Endodermal cell (in vitro differentiated cells): Measurements from ENCODE around the gene NCAPG. TPM values are rescaled to one million over a fixed set of nuclear protein-coding genes. Genes with fewer than 3 reads are reported as not detected.
"Not testable (repeated sequence)": the region's sequence is repeated elsewhere in the genome, so short reads cannot be mapped to it uniquely, and the experiment has no call there.

Experiments
- DNase-seq: peaks from one replicate; pipeline ENCODE4 v3.0.0-alpha.2; 2017
- H3K27ac ChIP-seq: 2 replicates; pipeline ENCODE4 v1.5.1; 2013; ENCODE audit warnings: mild to moderate bottlenecking, low read depth, low read length, moderate library complexity
- H3K27me3 ChIP-seq: 2 replicates; pipeline ENCODE4 v1.6.1; 2013; ENCODE audit warnings: mild to moderate bottlenecking, low read length, moderate library complexity; ENCODE audit not compliant: insufficient read depth, control insufficient read depth, poor library complexity, severe bottlenecking
- H3K36me3 ChIP-seq: 2 replicates; pipeline ENCODE4 v1.7.0; 2013; ENCODE audit warnings: mild to moderate bottlenecking, low read length, moderate library complexity; ENCODE audit not compliant: control insufficient read depth, insufficient read depth
- H3K4me1 ChIP-seq: one replicate; pipeline ENCODE4 v1.7.0; 2013; ENCODE audit warnings: low read length; ENCODE audit not compliant: control insufficient read depth, insufficient read depth
- H3K4me3 ChIP-seq: 2 replicates; pipeline ENCODE4 v1.5.1; 2013; ENCODE audit warnings: mild to moderate bottlenecking, low read length, moderate library complexity
- H3K9ac ChIP-seq: 2 replicates; pipeline ENCODE4 v1.6.1; 2013; ENCODE audit warnings: mild to moderate bottlenecking, low read length, moderate library complexity; ENCODE audit not compliant: poor library complexity, severe bottlenecking; ENCODE audit errors: extremely low read depth
- H3K9me3 ChIP-seq: 2 replicates; pipeline ENCODE4 v1.6.1; 2013; ENCODE audit warnings: mild to moderate bottlenecking, low read length, moderate library complexity; ENCODE audit not compliant: control insufficient read depth
- H3K27ac Mint-ChIP-seq: 2 replicates; pipeline ENCODE4 v1.8.0; 2020; ENCODE audit warnings: mixed read lengths
- H3K27me3 Mint-ChIP-seq: 2 replicates; pipeline ENCODE4 v1.8.0; 2021; ENCODE audit warnings: mild to moderate bottlenecking, mixed read lengths; ENCODE audit not compliant: insufficient read depth
- H3K36me3 Mint-ChIP-seq: 2 replicates; pipeline ENCODE4 v1.8.0; 2020; ENCODE audit warnings: low read depth, mixed read lengths
- H3K4me1 Mint-ChIP-seq: 2 replicates; pipeline ENCODE4 v1.8.0; 2020; ENCODE audit warnings: mixed read lengths
- H3K4me3 Mint-ChIP-seq: 2 replicates; pipeline ENCODE4 v1.8.0; 2020; ENCODE audit warnings: mild to moderate bottlenecking, moderate library complexity, mixed read lengths
- H3K9me3 Mint-ChIP-seq: 2 replicates; pipeline ENCODE4 v1.8.0; 2020; ENCODE audit warnings: mild to moderate bottlenecking, mixed read lengths
- CTCF ChIP-seq: fragments of 200-600 bp; sonication (generic); conservative IDR thresholded peaks from 2 replicates; pipeline ENCODE4 v1.5.0; 2021; ENCODE audit warnings: antibody characterized with exemption, mild to moderate bottlenecking
- WGBS, 2 experiments: methylation state at CpG; one replicate each; pipeline versions ENCODE4 v1.1.5 to v1.1.7; 2013; ENCODE audit warnings: missing lambda C conversion rate in 2 of 2, mixed read lengths in 1 of 2; ENCODE audit not compliant: insufficient coverage in 1 of 2, insufficient read length in 1 of 2; 5-methylcytosine and 5-hydroxymethylcytosine counted together
- total RNA-seq, 2 donors: library from RNA; stranded (reverse); fragmentation: NEBNext Ultra II Directional in 1 of 2; extraction: Animal tissue kit (Norgen Biotek cat#: 25700) in 1 of 2; gene quantifications; 2 replicates in 1 of 2; 3 replicates in 1 of 2; pipeline ENCODE4 v1.2.1, GENCODE V29; 2021

NCAPG gene
- total RNA-seq, 2 donors from 2014 or later: 37.5 to 47.4 TPM

- 100% methylated on average over 2 of the region's 2 CpGs; no CpG with 5 or more reads in 1 of the 2 experiments for WGBS, 2 experiments
- H3K9me3 ChIP-seq: peaks cover 16% of the 10 kb centered on the region
- H3K27ac ChIP-seq: no peak overlapping the region
- Mint-ChIP-seq H3K9me3 (peaks cover 20% of the 10 kb centered on the region), H3K4me1 (peaks cover 5% of the 10 kb centered on the region), H3K4me3 (no peak overlapping the region), H3K27me3 (no peaks in the 10 kb centered on the region), H3K27ac (no peak overlapping the region), H3K36me3 (peaks cover 53% of the 10 kb centered on the region)
- H3K4me3 ChIP-seq: no peak overlapping the region
- no peaks in the 10 kb centered on the region for H3K4me1 ChIP-seq
- no peak overlapping the region for H3K9ac ChIP-seq
- no peak for DNase-seq
- H3K27me3 ChIP-seq: no peaks in the 10 kb centered on the region
- TF ChIP-seq CTCF: no peak
- peaks cover 63% of the 10 kb centered on the region for H3K36me3 ChIP-seq
Measured at GRCh38 chr4:17846266-17846665, 35.5 kb downstream of the NCAPG start.

GRCh38 chr4:17850295-17850694 lies 39.5 kb downstream of the NCAPG start:
- peaks cover 20% of the 10 kb centered on the region for H3K9me3 Mint-ChIP-seq
- WGBS, 2 experiments: no CpG with 5 or more reads among the region's 1 CpG
- not testable (repeated sequence) for H3K27ac Mint-ChIP-seq

GRCh38 chr4:17851959-17852358 lies 41.2 kb downstream of the NCAPG start:
- TF ChIP-seq CTCF: no peak
- peaks cover 6% of the 10 kb centered on the region for H3K4me1 Mint-ChIP-seq
- Histone ChIP-seq H3K9ac (no peak overlapping the region), H3K9me3 (peaks cover 14% of the 10 kb centered on the region), H3K27me3 (no peaks in the 10 kb centered on the region), H3K4me1 (no peaks in the 10 kb centered on the region), H3K27ac (no peak overlapping the region), H3K4me3 (no peak overlapping the region), H3K36me3 (peaks cover 8% of the 10 kb centered on the region)
- no peaks in the 10 kb centered on the region for H3K27me3 Mint-ChIP-seq
- no peak for DNase-seq
- no peak overlapping the region for H3K27ac Mint-ChIP-seq
- H3K9me3 Mint-ChIP-seq: peaks cover 20% of the 10 kb centered on the region
- H3K36me3 Mint-ChIP-seq: peaks cover 19% of the 10 kb centered on the region
- H3K4me3 Mint-ChIP-seq: no peak overlapping the region

More at GRCh38 chr4:17850295-17850694, 39.5 kb downstream of the NCAPG start:
- H3K4me1 ChIP-seq, H3K4me3 ChIP-seq, H3K27me3 Mint-ChIP-seq, DNase-seq, H3K27me3 ChIP-seq, H3K9ac ChIP-seq, H3K27ac ChIP-seq, H3K4me1 Mint-ChIP-seq, H3K4me3 Mint-ChIP-seq: not testable (repeated sequence)
- H3K36me3 Mint-ChIP-seq: peaks cover 30% of the 10 kb centered on the region
- peaks cover 23% of the 10 kb centered on the region for H3K36me3 ChIP-seq
- H3K9me3 ChIP-seq: peaks cover 16% of the 10 kb centered on the region

GRCh38 chr4:17854036-17854435 lies 43.3 kb downstream of the NCAPG start:
- no peak overlapping the region for H3K9ac ChIP-seq

More at GRCh38 chr4:17854036-17854435, 43.3 kb downstream of the NCAPG start:
- H3K27ac Mint-ChIP-seq: no peak overlapping the region
- H3K27me3 Mint-ChIP-seq: no peaks in the 10 kb centered on the region
- H3K4me1 ChIP-seq: no peaks in the 10 kb centered on the region
- no peak overlapping the region for H3K27ac ChIP-seq
- H3K4me1 Mint-ChIP-seq: peaks cover 9% of the 10 kb centered on the region
- no peak for DNase-seq
- H3K9me3 ChIP-seq: no peaks in the 10 kb centered on the region
- no peak overlapping the region for H3K4me3 Mint-ChIP-seq
- H3K36me3 ChIP-seq: no peaks in the 10 kb centered on the region
- 96 to 100% methylated on average over 1 to 3 of the region's 3 CpGs for WGBS, 2 experiments
- no peak overlapping the region for H3K4me3 ChIP-seq
- H3K9me3 Mint-ChIP-seq: peaks cover 7% of the 10 kb centered on the region
- peaks cover 3% of the 10 kb centered on the region for H3K36me3 Mint-ChIP-seq
- no peak for TF ChIP-seq CTCF
- no peaks in the 10 kb centered on the region for H3K27me3 ChIP-seq
